Keratinocyte (primary cell): ENCODE results near the gene NHLRC3. TPM values are rescaled to one million over a fixed set of nuclear protein-coding genes. Genes with fewer than 3 reads are reported as not detected.

ENCODE experiments used
- DNase-seq: peaks from one replicate; pipeline ENCODE4 v3.0.0-alpha.2; 2011; ENCODE audit warnings: low read depth, missing footprints, low spot score
- FAIRE-seq: peaks from 2 replicates; lab custom pipeline; 2011; peaks lifted over from hg19 to GRCh38; lab: Jason Lieb, UNC
- H2AFZ ChIP-seq: 2 replicates; pipeline ENCODE4 v1.6.0; 2012; ENCODE audit warnings: low read length, control low read depth, inconsistent platforms; ENCODE audit not compliant: control insufficient read depth
- H3K27ac ChIP-seq: 2 replicates; pipeline ENCODE4 v1.5.1; 2011; ENCODE audit warnings: low read length; ENCODE audit not compliant: control insufficient read depth, insufficient read depth
- H3K27me3 ChIP-seq: 3 replicates; pipeline ENCODE4 v1.6.0; 2011; ENCODE audit warnings: low read length; ENCODE audit not compliant: control insufficient read depth, insufficient read depth; ENCODE audit errors: extremely low read depth
- H3K36me3 ChIP-seq, 2 experiments: 2 replicates in 1 of 2; 3 replicates in 1 of 2; pipeline ENCODE4 v1.5.1; 2011; ENCODE audit warnings: low read length in 2 of 2, mild to moderate bottlenecking in 1 of 2; ENCODE audit not compliant: control insufficient read depth in 2 of 2, insufficient read depth in 2 of 2; ENCODE audit errors: extremely low read depth in 1 of 2
- H3K4me1 ChIP-seq: 3 replicates; pipeline ENCODE4 v1.5.1; 2011; ENCODE audit warnings: low read length; ENCODE audit not compliant: control insufficient read depth, insufficient read depth; ENCODE audit errors: extremely low read depth
- H3K4me2 ChIP-seq: 3 replicates; pipeline ENCODE4 v1.6.0; 2011; ENCODE audit warnings: low read depth, low read length; ENCODE audit not compliant: control insufficient read depth, insufficient read depth; ENCODE audit errors: extremely low read depth
- H3K4me3 ChIP-seq, 3 experiments: fragments of 200-600 bp in 1 of 3; sonication (generic) in 1 of 3; 2 replicates in 2 of 3; 3 replicates in 1 of 3; pipeline ENCODE4 v1.5.1; 2011 to 2016; ENCODE audit warnings: low read length in 3 of 3, mild to moderate bottlenecking in 3 of 3, control low read depth in 2 of 3, inconsistent platforms in 1 of 3, low read depth in 1 of 3, mixed read lengths in 1 of 3, mixed run types in 1 of 3, moderate library complexity in 1 of 3; ENCODE audit not compliant: control insufficient read depth in 2 of 3, insufficient read depth in 2 of 3; ENCODE audit errors: extremely low read depth in 1 of 3
- H3K79me2 ChIP-seq: 2 replicates; pipeline ENCODE4 v1.6.0; 2012; ENCODE audit warnings: low read length; ENCODE audit not compliant: control insufficient read depth, insufficient read depth
- H3K9ac ChIP-seq: 3 replicates; pipeline ENCODE4 v1.6.0; 2011; ENCODE audit warnings: low read length; ENCODE audit not compliant: control insufficient read depth, insufficient read depth; ENCODE audit errors: extremely low read depth
- H3K9me1 ChIP-seq: 3 replicates; pipeline ENCODE4 v1.6.0; 2011; ENCODE audit warnings: low read length; ENCODE audit not compliant: control insufficient read depth, insufficient read depth; ENCODE audit errors: extremely low read depth
- H3K9me3 ChIP-seq: 2 replicates; pipeline ENCODE4 v1.5.1; 2012; ENCODE audit warnings: low read depth, low read length; ENCODE audit not compliant: control insufficient read depth
- H4K20me1 ChIP-seq: 3 replicates; pipeline ENCODE4 v1.6.0; 2011; ENCODE audit warnings: low read length; ENCODE audit not compliant: control insufficient read depth, insufficient read depth; ENCODE audit errors: extremely low read depth
- CTCF ChIP-seq, 3 experiments: IDR thresholded peaks in 1 of 3; conservative IDR thresholded peaks in 1 of 3; optimal IDR thresholded peaks in 1 of 3; 2 replicates in 2 of 3; 3 replicates in 1 of 3; pipeline versions ENCODE3 to v1.5.1; 2011; ENCODE audit warnings: low read length in 3 of 3, mild to moderate bottlenecking in 3 of 3, moderate library complexity in 2 of 3, control low read depth in 1 of 3, inconsistent platforms in 1 of 3; ENCODE audit not compliant: insufficient read depth in 2 of 3; ENCODE audit errors: extremely low read depth in 1 of 3
- EZH2 ChIP-seq: IDR thresholded peaks from one replicate; pipeline ENCODE4 v1.6.1; 2012; ENCODE audit warnings: inconsistent platforms, mild to moderate bottlenecking, low read length, moderate library complexity
- dilution Hi-C: fragments of 300-500 bp; cut with MboI; formaldehyde crosslinking; loops from one replicate; pipeline ENCODE4 v1.7.0; 2020; ENCODE audit warnings: low sequenced_read_pairs; ENCODE audit not compliant: extremely low pct_ligation_motif_present
- polyA plus RNA-seq, 5 experiments: library from polyadenylated mRNA; depleted of rRNA in 3 of 5; stranded (reverse) in 3 of 5; stranded (forward) in 1 of 5; unstranded in 1 of 5; fragments of >200 nt; gene quantifications; 1 replicate in 1 of 5; 2 replicates in 3 of 5; 3 replicates in 1 of 5; pipeline versions ENCODE4 v1.2.1 to v1.2.3, GENCODE V29; 2011 to 2012; ENCODE audit warnings: missing spikeins in 2 of 5, low read depth in 1 of 5, low replicate concordance in 1 of 5

Gene NHLRC3
- polyA plus RNA-seq, 1 donor (not counting 4 experiments of a cell fraction or from before 2014, with no cell fraction given) = 9.6 TPM

DNA sequence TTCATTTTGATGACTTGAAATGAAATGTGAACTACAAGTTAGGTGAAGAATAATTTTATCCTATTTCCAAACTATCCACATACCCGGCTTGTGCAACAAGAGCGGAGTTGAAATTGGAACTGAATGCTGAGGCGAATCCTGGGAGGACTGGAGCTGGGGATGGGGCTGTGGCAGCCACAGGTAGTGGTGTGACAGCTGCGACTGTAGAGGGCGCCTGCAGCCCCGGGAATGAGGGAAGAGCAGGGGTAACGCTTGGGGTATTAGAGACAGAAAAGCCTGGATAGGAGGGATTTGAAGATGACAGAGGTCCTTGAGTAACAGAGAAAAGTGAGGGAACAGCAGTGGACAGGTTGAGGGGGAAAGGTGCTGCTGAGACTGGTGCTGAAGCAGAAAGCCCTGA, 25.6 kb upstream of the NHLRC3 start:
- Histone ChIP-seq H3K9me3 (no peaks in the 10 kb centered on the region), H3K79me2 (no peaks in the 10 kb centered on the region), H3K9ac (no peak overlapping the region), H3K4me1 (no peaks in the 10 kb centered on the region), H4K20me1 (no peaks in the 10 kb centered on the region), H3K27me3 (no peaks in the 10 kb centered on the region), H3K36me3 (peaks cover 20 to 21% of the 10 kb centered on the region in 2 experiments), H3K4me2 (no peak overlapping the region), H2AFZ (no peak overlapping the region), H3K9me1 (no peaks in the 10 kb centered on the region), H3K4me3 (no peak overlapping the region), H3K27ac (no peak overlapping the region)
- TF ChIP-seq EZH2 = no peak
- TF ChIP-seq CTCF (optimal IDR thresholded peaks at IDR 0.05 in 1 of 3, IDR thresholded peaks at IDR 0.05 in 1 of 3, conservative IDR thresholded peaks at IDR 0.05 in 1 of 3; ENCODE audit: extremely low read depth in 1 of 3, insufficient read depth in 2 of 3, low read length in 3 of 3) = peak in 2 of 3 experiments; percentile 14 to 44
- FAIRE-seq = no peak
- dilution Hi-C loops = no loop called here
- no peak for DNase-seq

DNA sequence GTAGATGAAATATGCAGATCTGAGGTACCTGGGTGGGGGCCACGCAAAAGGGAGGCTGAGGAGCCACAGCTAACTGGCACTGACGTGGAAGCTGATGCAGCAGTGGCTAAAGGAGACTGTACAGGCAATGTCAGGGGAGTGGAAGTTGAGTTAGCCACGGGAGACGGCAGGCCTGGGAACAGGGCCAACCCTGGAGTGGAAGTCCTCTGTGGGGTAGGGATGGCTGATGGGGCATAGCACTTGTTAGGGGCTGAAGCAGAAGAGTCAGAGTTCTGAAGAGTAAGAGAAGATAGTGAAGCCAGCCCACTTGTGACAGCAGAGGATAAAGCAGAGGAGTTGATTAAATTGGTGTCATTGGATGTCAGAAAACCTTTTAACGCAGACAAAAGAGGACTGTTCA, 24.8 kb upstream of the NHLRC3 start:
- TF ChIP-seq EZH2 (no peak), CTCF (optimal IDR thresholded peaks at IDR 0.05 in 1 of 3, IDR thresholded peaks at IDR 0.05 in 1 of 3, conservative IDR thresholded peaks at IDR 0.05 in 1 of 3; ENCODE audit: extremely low read depth in 1 of 3, insufficient read depth in 2 of 3, low read length in 3 of 3) (no peak)
- DNase-seq (no peak), FAIRE-seq (no peak)
- dilution Hi-C loops = no loop called here
- no peaks in the 10 kb centered on the region for H4K20me1 ChIP-seq
- H3K79me2 ChIP-seq = no peaks in the 10 kb centered on the region
- H3K4me1 ChIP-seq = no peaks in the 10 kb centered on the region
- peaks cover 21% of the 10 kb centered on the region in 2 experiments for H3K36me3 ChIP-seq
- no peak overlapping the region for H3K4me3 ChIP-seq
- no peaks in the 10 kb centered on the region for H3K9me3 ChIP-seq
- no peaks in the 10 kb centered on the region for H3K27me3 ChIP-seq
- no peaks in the 10 kb centered on the region for H3K9me1 ChIP-seq
- no peak overlapping the region for H3K27ac ChIP-seq
- no peak overlapping the region for H3K9ac ChIP-seq
- H2AFZ ChIP-seq = no peak overlapping the region
- no peak overlapping the region for H3K4me2 ChIP-seq
